IMR-90 (cell line): Measurements from ENCODE around the gene DONSON. TPM values are rescaled to one million over a fixed set of nuclear protein-coding genes. Genes with fewer than 3 reads are reported as not detected.

Experiments used
- ATAC-seq: fragments of 200-7000 bp; cut with Tn5 transposase; 2 replicates; pipeline ENCODE4 v1.9.1; 2020; ENCODE audit warnings: low read depth, mild to moderate bottlenecking, moderate library complexity
- BruUV-seq: library from RNA; stranded (reverse); fragments of 400-500 nt; replicated peaks from 2 replicates; lab custom pipeline; 2021; lab: Mats Ljungman, UMichigan
- CTCF ChIA-PET: fragments of 300-600 bp; formaldehyde crosslinking; extraction: SDS; loops from one replicate; lab custom pipeline; 2021; ENCODE audit warnings: antibody characterized with exemption; lab: Yijun Ruan, JAX
- POLR2A ChIA-PET: fragments of 300-600 bp; sonication (Branson Sonifier 250); formaldehyde crosslinking; loops from one replicate; lab custom pipeline; 2022; ENCODE audit warnings: antibody characterized with exemption; ENCODE audit not compliant: unreplicated experiment; lab: Charles Lee
- DNase-seq: peaks from one replicate; pipeline ENCODE4 v3.0.0; 2013
- H2AFZ ChIP-seq: replicated peaks from 2 replicates; pipeline ENCODE3; 2013; ENCODE audit warnings: low read length, mild to moderate bottlenecking; ENCODE audit not compliant: poor library complexity
- H2AK5ac ChIP-seq: 2 replicates; pipeline ENCODE4 v1.6.1; 2013; ENCODE audit warnings: low read depth, low read length, inconsistent platforms
- H2AK9ac ChIP-seq: replicated peaks from 2 replicates; pipeline ENCODE3; 2013; ENCODE audit warnings: mild to moderate bottlenecking, low read depth, low read length, moderate library complexity; ENCODE audit not compliant: poor library complexity
- H2BK120ac ChIP-seq: 2 replicates; pipeline ENCODE4 v1.6.1; 2013; ENCODE audit warnings: low read depth, low read length, inconsistent platforms
- H2BK15ac ChIP-seq: 3 replicates; pipeline ENCODE4 v1.6.1; 2013; ENCODE audit warnings: low read depth, low read length, inconsistent platforms
- H2BK20ac ChIP-seq: 2 replicates; pipeline ENCODE4 v1.6.1; 2013; ENCODE audit warnings: low read depth, mild to moderate bottlenecking, inconsistent platforms, low read length, moderate library complexity
- H2BK5ac ChIP-seq: 2 replicates; pipeline ENCODE4 v1.6.1; 2013; ENCODE audit warnings: mild to moderate bottlenecking, low read depth, low read length, inconsistent platforms; ENCODE audit not compliant: poor library complexity, severe bottlenecking
- H3K14ac ChIP-seq: replicated peaks from 2 replicates; pipeline ENCODE4 v1.6.1; 2013; ENCODE audit warnings: low read depth, low read length, inconsistent platforms
- H3K18ac ChIP-seq: 2 replicates; pipeline ENCODE4 v1.6.1; 2013; ENCODE audit warnings: low read depth, low read length, control low read depth
- H3K23ac ChIP-seq: 2 replicates; pipeline ENCODE4 v1.6.1; 2013; ENCODE audit warnings: low read depth, low read length, inconsistent platforms
- H3K27ac ChIP-seq: 2 replicates; pipeline ENCODE4 v1.5.1; 2013; ENCODE audit warnings: mild to moderate bottlenecking, control low read depth, low read length; ENCODE audit not compliant: insufficient read depth
- H3K27me3 ChIP-seq: 2 replicates; pipeline ENCODE4 v1.6.1; 2013; ENCODE audit warnings: low read length; ENCODE audit not compliant: control insufficient read depth, insufficient read depth
- H3K36me3 ChIP-seq: 2 replicates; pipeline ENCODE4 v1.6.1; 2013; ENCODE audit warnings: low read length, mixed read lengths; ENCODE audit not compliant: control insufficient read depth, insufficient read depth
- H3K4ac ChIP-seq: 2 replicates; pipeline ENCODE4 v1.6.1; 2013; ENCODE audit warnings: low read depth, low read length, inconsistent platforms
- H3K4me1 ChIP-seq: 2 replicates; pipeline ENCODE4 v1.6.1; 2013; ENCODE audit warnings: low read length, mixed read lengths; ENCODE audit not compliant: control insufficient read depth, insufficient read depth
- H3K4me2 ChIP-seq: 2 replicates; pipeline ENCODE4 v1.6.1; 2013; ENCODE audit warnings: low read depth, mild to moderate bottlenecking, control low read depth, low read length, moderate library complexity
- H3K4me3 ChIP-seq: 2 replicates; pipeline ENCODE4 v1.5.1; 2013; ENCODE audit warnings: low read depth, mild to moderate bottlenecking, control low read depth, low read length, moderate library complexity; ENCODE audit not compliant: insufficient read depth
- H3K56ac ChIP-seq: 2 replicates; pipeline ENCODE4 v1.6.1; 2013; ENCODE audit warnings: low read length, inconsistent platforms; ENCODE audit not compliant: insufficient read depth; ENCODE audit errors: extremely low read depth
- H3K79me1 ChIP-seq, 2 experiments: 2 replicates each; pipeline ENCODE4 v1.6.1; 2013; ENCODE audit warnings: low read length in 2 of 2, inconsistent platforms in 1 of 2, low read depth in 1 of 2
- H3K9ac ChIP-seq: 2 replicates; pipeline ENCODE4 v1.6.1; 2013; ENCODE audit warnings: low read depth, low read length, control low read depth
- H3K9me1 ChIP-seq: 2 replicates; pipeline ENCODE4 v1.6.1; 2013; ENCODE audit warnings: low read length, inconsistent platforms; ENCODE audit not compliant: insufficient read depth
- H3K9me3 ChIP-seq: 2 replicates; pipeline ENCODE4 v1.6.1; 2013; ENCODE audit warnings: low read length; ENCODE audit not compliant: control insufficient read depth, insufficient read depth
- H4K20me1 ChIP-seq: 2 replicates; pipeline ENCODE4 v1.6.1; 2013; ENCODE audit warnings: low read length, inconsistent platforms; ENCODE audit not compliant: insufficient read depth
- H4K5ac ChIP-seq: 2 replicates; pipeline ENCODE4 v1.6.1; 2013; ENCODE audit warnings: mild to moderate bottlenecking, low read depth, low read length, control low read depth
- H4K8ac ChIP-seq, 2 experiments: 2 replicates each; pipeline ENCODE4 v1.6.1; 2013; ENCODE audit warnings: low read depth in 2 of 2, low read length in 2 of 2, control low read depth in 1 of 2, inconsistent platforms in 1 of 2
- H4K91ac ChIP-seq: 2 replicates; pipeline ENCODE4 v1.6.1; 2013; ENCODE audit warnings: low read depth, low read length, inconsistent platforms; ENCODE audit not compliant: insufficient read depth
- RAD21 ChIP-seq: IDR thresholded peaks from 2 replicates; pipeline ENCODE4 v1.6.1; 2012; ENCODE audit warnings: low read length, improper control_type of control experiment
- RCOR1 ChIP-seq: IDR thresholded peaks from 2 replicates; pipeline ENCODE4 v1.6.1; 2012; ENCODE audit warnings: mild to moderate bottlenecking, low read length, improper control_type of control experiment; ENCODE audit not compliant: insufficient replicate concordance
- RFX5 ChIP-seq: IDR thresholded peaks from 2 replicates; pipeline ENCODE4 v1.8.0; 2012; ENCODE audit warnings: low read depth, mild to moderate bottlenecking, low read length, moderate library complexity
- WGBS, 2 experiments: methylation state at CpG; one replicate each; pipeline versions ENCODE4 v1.1.5 to v1.1.7; 2013; ENCODE audit warnings: missing lambda C conversion rate in 2 of 2; ENCODE audit not compliant: insufficient read length in 1 of 2; ENCODE audit errors: extremely low coverage in 2 of 2; 5-methylcytosine and 5-hydroxymethylcytosine counted together
- dilution Hi-C: fragments of 300-500 bp; cut with HindIII; formaldehyde crosslinking; loops from one replicate; pipeline ENCODE4 v1.14.3; 2018; ENCODE audit warnings: low sequenced_read_pairs; ENCODE audit not compliant: unreplicated experiment
- in situ Hi-C: fragments of 300-500 bp; cut with MboI; formaldehyde crosslinking; loops from 3 replicates; pipeline ENCODE4 v1.14.3; 2019; ENCODE audit warnings: low sequenced_read_pairs, inconsistent platforms, mixed read lengths
- intact Hi-C: fragments of 100-400 bp; cut with micrococcal nuclease; formaldehyde crosslinking; loops from 2 replicates; pipeline ENCODE4 v1.10.0; 2022
- polyA plus RNA-seq, 3 experiments: library from polyadenylated mRNA; depleted of rRNA; stranded (reverse); fragments of >200 nt; gene quantifications; 2 replicates each; pipeline ENCODE4 v1.2.3, GENCODE V29; 2012; ENCODE audit warnings: low replicate concordance in 1 of 3
- total RNA-seq: library from RNA; depleted of rRNA; stranded (reverse); fragments of >200 nt; gene quantifications from 2 replicates; pipeline ENCODE4 v1.2.3, GENCODE V29; 2012
- TF ChIP-seq, protein P1 (sequence below): conservative IDR thresholded peaks from 2 replicates; pipeline ENCODE4 v1.5.1; 2012; ENCODE audit warnings: mild to moderate bottlenecking, low read depth, low read length, improper control_type of control experiment

The DONSON gene
- total and polyA plus RNA-seq, 2 of the 4 experiments (the other 2 are of a cell fraction) = 14.3 to 16.6 TPM

DNA sequence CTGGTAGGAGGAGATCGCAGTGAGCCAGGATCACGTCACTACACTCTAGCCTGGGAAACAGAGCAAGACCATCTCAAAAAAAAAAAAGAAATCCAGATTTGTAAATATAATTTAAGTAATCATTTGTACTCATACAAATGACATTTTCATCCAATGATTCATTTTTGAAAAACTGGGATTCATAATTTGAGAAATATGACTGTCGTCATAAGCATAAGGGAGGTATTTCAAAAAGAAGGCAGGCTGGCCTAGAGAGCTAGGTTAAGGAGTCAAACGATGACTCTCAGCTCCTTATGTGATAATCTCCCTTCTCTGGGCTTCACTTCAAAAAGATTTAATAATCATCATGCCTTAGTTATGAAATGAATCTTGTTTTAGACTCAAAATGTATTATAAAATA lies 48.9 kb downstream of the DONSON start:
- ChIA-PET CTCF (no interaction called here), POLR2A (no interaction called here)
- no peak overlapping the region for H2BK15ac ChIP-seq
- no peak overlapping the region for H3K9ac ChIP-seq
- BruUV-seq = no TSS peak
- H3K27ac ChIP-seq = no peak overlapping the region
- H2AK5ac ChIP-seq = no peak overlapping the region
- intact Hi-C loops (no loop called here), in situ Hi-C loops (no loop called here), dilution Hi-C loops (no loop called here)
- no peak overlapping the region for H3K56ac ChIP-seq
- WGBS, 2 experiments = no CpG with 5 or more reads among the region's 4 CpGs
- ATAC-seq = no peak
- no peak overlapping the region for H2AK9ac ChIP-seq
- peaks cover 18% of the 10 kb centered on the region for H4K20me1 ChIP-seq
- no peaks in the 10 kb centered on the region for H3K27me3 ChIP-seq
- H3K4me1 ChIP-seq = no peaks in the 10 kb centered on the region
- H3K79me1 ChIP-seq = peaks cover 8 to 44% of the 10 kb centered on the region in 2 experiments; a peak in 3 of 4 replicates
- no peak overlapping the region for H4K5ac ChIP-seq
- H3K18ac ChIP-seq = no peak overlapping the region
- no peak overlapping the region for H4K8ac ChIP-seq
- no peak overlapping the region for H2BK120ac ChIP-seq
- H3K4me3 ChIP-seq = no peak overlapping the region
- H4K91ac ChIP-seq = no peak overlapping the region
- H3K36me3 ChIP-seq = peaks cover 12% of the 10 kb centered on the region
- peak; percentile 67 for DNase-seq
- no peak overlapping the region for H2BK20ac ChIP-seq
- H3K23ac ChIP-seq = no peak overlapping the region
- H3K4ac ChIP-seq = no peak overlapping the region
- H3K14ac ChIP-seq = no peak overlapping the region
- no peaks in the 10 kb centered on the region for H3K9me1 ChIP-seq
- no peak overlapping the region for H3K4me2 ChIP-seq
- TF ChIP-seq RFX5 (no peak), RCOR1 (no peak), RAD21 (no peak)
- TF ChIP-seq, protein P1, sequence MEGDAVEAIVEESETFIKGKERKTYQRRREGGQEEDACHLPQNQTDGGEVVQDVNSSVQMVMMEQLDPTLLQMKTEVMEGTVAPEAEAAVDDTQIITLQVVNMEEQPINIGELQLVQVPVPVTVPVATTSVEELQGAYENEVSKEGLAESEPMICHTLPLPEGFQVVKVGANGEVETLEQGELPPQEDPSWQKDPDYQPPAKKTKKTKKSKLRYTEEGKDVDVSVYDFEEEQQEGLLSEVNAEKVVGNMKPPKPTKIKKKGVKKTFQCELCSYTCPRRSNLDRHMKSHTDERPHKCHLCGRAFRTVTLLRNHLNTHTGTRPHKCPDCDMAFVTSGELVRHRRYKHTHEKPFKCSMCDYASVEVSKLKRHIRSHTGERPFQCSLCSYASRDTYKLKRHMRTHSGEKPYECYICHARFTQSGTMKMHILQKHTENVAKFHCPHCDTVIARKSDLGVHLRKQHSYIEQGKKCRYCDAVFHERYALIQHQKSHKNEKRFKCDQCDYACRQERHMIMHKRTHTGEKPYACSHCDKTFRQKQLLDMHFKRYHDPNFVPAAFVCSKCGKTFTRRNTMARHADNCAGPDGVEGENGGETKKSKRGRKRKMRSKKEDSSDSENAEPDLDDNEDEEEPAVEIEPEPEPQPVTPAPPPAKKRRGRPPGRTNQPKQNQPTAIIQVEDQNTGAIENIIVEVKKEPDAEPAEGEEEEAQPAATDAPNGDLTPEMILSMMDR = no peak
- H2AFZ ChIP-seq = no peak overlapping the region
- no peak overlapping the region for H2BK5ac ChIP-seq
- H3K9me3 ChIP-seq = no peaks in the 10 kb centered on the region
